ENCODE data around the gene SIMC1.

DNA sequence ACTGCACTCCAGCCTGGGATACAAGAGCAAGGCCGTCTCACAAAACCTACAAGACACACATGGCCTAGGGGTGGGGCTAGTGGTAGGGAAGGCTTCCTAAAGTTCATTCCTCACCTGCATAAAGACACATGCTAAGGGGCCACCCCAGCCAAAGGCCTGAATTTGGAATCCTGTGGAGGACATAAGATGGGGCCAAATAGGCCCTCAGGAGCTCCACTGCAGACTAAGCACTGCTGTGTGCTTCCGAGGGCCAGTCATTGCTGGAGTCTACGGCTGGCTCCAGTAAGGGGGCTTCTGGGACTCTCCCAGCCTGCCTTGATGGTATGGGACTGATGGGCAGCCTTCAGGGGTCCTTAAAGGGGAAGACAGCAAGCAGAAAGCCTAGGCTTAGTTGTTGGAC lies 144.5 kb downstream of the SIMC1 start:
- no peak for TF ChIP-seq CTCF (IDR thresholded peaks at IDR 0.05)
- no peak for TF ChIP-seq EZH2 (IDR thresholded peaks at IDR 0.05; ENCODE audit: borderline replicate concordance, insufficient read depth, low read depth, low read length, poor library complexity, severe bottlenecking)
